Activated naive CD4-positive, alpha-beta T cell (primary cell): ENCODE measurements around the gene SWAP70.

Experiments used
- DNase-seq, 4 experiments: peaks; one replicate each; lab custom pipeline; 2025; lab: John Stamatoyannopoulos, UW

SWAP70 gene

DNA sequence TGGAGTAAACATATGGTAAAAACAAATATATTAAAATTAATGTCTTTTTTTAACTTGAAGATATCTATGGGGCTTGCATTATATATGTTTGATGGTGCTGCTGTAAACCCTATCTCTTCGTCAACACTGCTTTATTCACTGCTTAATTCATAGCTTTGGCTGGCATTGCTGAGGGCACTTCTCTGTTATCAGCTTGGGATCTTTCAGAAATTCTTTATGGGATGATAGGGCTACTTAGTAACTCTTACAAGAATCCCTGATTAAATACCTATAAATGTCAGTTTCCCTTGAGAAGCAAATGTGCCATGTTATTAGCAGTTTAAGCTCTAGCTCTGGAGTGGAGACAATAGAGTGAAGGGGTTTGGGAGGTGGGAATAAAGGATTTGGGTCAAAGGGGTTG lies 112.3 kb downstream of the SWAP70 start:
- no peak for DNase-seq

DNA sequence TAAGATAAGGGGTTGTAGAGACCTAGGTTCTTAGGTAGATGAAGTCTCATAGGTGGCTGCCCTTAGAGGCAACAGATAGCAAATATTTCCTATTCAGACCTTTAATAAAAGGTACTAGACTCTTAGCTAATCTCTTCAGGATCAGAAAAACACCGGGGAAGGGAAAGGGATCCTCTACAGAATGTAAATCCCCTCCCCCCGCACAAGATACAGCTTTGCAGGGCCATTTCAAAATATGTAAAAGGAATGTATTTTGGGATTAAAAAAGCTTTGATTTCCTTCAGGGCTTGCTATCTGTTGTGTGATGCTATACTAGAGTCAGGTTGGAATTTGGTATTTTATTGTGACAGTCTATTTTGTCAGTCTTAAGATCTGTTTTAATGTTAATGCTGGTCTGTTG lies 113.2 kb downstream of the SWAP70 start:
- DNase-seq = no peak

DNA sequence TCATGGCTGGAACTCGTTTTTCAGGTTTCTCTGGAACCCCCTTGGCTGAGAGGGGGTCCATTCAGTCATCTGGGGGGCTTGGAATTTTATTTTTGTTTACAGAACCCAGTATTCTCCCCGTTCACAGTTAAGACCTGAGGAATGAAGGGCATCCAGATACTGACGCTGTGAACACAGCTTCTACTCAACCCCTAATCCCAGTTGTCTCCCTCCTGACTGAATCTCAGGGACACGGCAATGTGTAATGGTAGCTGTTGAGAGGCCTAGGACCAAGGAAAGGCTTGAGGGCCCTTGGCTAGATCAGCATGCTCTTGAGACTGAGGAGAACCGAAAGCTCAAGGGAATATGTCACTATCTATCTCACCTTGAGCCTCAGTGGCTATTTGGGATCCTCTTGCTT lies 113.6 kb downstream of the SWAP70 start:
- DNase-seq = no peak

DNA sequence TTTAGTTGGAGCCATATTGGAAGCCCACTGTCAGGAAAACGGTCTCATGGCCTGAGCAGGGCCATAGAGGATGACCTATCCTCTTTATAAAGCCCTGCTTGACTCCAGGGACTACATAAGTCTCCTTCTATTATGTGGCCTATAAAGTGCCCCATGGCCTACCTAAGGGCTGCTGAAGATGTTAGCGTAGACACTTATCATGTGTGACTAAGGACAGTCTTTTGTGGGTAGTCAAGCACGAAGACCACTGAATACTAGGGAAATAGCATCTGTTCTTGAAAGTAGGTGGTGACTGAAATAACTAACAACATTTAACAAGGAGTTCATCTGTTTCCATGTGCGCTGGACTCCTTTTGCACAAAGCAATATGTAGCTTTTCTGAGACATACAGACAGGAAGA lies 117.1 kb downstream of the SWAP70 start:
- DNase-seq = no peak

DNA sequence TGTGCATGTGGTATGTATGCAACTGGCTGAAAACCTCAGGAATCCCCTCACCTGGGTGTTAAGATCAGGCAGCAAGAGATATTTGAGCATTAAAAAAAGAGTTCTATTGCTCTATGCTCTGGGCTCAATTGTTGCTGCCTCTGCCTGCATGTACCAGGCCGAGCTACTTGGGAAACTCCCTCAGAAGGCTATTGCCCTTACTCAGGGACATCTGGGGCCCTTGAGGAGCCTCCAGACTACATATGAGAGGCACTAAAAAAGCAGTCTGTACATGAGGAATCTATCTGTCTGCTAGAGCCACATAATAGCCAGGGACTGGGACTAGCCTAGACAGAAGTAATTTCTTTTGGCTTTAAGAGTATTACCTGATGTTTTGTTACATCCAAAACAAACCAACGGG lies 120.1 kb downstream of the SWAP70 start:
- no peak for DNase-seq

DNA sequence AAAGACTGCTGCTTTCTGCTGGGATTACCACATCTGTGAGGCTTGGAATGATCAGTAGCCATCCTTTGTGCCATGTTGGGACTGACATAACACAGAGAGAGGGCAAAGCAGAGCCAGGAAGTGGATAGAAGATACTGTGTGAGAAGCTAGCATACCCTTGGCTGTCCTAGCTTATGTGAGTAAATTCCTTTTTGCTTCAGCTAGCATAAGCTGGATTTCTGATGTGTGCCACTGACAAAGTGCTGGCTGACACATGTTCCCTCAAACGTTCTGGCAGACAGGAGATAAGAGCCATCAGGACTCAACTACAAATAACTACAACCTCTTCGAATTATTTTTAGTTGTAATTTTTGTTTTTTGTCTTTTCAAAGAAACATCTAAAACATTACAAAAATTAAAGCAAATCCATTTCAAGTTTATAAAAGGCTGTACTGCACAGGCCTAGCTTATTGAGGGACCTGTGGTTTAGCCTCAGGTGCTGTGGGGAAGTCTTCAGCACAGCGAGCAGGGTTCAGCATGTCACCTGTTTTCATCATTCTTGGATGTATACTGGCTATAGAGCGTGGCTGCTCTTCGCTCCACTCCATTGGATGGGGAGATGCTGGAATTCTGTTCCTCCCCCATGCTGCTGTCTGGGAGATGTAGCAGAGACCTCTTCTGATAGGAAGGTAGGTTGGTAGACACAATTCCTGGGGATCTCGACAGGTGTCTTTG lies 120.9 kb downstream of the SWAP70 start:
- no peak for DNase-seq

DNA sequence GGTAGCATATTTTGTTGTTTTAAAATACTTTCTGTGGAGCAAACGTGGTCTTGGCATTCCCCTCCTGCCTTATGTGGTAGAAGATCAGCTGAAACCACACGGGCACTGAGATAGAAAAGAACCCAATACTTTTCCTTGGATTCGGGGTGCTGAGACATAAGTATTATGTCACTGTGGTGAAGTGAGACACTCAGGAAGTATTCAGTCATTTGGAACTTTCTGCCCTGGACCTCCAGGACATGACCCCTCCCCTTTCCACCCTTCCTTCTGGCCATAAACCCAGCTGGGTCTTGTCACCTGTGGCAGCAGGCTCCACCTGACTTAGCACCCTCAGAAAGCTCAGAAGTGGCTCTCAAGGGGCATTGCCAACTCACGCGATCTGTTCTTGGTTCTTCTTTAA lies 123.4 kb downstream of the SWAP70 start:
- no peak for DNase-seq

DNA sequence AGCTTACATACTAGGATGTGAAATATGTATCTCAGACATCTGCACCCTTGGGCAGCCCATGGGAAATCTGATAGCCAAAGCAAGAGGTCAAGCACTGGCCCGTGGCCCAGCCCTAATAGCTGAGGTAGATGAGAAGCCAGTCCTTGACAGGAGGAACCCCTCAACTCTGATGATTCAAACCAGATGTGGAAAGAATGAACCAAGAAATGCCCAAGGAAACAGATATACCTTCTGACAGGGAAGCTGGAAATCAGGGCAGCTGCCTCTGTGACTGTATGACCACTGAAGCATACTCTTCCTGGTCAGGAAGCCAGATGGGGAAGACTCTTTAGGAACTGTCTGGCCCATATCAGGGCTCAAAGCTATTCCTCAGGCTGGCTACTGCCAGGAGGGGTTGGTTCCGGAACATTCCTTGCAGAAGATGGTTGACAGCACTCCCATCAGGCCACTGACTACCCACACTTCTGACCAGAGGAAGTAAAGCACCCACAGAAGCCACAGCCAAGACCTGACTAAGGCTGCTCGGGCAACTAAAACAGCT lies 124.2 kb downstream of the SWAP70 start:
- DNase-seq = no peak

DNA sequence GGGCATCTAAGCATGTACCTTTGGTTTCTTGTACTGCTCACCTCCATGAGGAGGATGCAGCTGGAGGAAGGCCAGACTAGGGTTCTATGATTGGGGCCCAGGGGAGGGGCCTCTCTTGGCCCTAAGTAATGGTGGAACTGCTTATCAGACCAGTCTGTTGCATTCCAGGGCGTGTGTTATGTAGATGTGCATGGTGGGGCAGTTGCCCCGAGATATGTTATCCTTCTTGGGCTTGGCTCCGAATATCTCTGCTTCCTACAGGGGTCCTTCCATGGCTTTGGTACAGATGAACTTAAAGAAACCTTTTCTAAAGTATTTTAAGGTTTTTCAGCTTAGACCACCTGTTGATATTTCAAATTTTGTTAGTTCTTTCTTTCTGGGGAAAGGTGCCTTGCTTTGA lies 126.0 kb downstream of the SWAP70 start:
- no peak for DNase-seq

DNA sequence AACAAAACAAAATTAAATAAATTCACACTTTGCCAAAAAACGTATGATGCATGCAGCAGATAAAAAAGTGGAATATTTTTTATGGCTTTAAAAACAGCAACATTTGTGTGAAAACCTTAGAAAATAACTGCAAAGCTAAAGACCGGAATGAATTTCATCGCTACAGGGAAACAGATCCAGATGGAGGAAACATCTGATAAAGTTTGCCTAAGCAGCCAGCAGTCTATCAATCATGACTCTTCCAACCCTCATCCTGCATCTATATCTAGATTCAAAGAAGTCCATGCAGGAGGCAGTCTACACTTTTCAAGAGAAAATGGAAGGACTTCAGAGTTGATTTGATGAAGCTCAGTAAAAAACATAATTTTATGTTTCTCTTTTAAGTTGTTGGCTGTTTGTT lies 126.8 kb downstream of the SWAP70 start:
- no peak for DNase-seq

DNA sequence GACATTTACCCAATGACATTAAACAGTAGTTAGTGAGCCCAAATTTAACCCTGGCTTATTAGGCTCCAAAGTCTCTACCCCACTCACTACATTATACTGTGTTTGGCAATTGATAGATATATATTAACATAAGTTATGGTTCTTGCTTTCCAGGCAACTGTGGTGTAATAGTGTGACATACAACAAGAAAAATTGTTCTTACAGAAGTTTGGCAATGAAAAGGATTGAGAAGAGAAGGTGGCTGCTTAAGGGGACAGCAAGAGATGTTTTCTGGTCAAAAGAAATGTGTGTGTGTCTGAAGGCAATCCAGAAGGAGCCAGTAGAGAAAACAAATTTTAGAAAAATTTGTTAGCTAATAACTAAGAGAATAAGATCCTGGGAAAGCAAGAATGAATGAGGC lies 132.4 kb downstream of the SWAP70 start:
- DNase-seq = no peak

DNA sequence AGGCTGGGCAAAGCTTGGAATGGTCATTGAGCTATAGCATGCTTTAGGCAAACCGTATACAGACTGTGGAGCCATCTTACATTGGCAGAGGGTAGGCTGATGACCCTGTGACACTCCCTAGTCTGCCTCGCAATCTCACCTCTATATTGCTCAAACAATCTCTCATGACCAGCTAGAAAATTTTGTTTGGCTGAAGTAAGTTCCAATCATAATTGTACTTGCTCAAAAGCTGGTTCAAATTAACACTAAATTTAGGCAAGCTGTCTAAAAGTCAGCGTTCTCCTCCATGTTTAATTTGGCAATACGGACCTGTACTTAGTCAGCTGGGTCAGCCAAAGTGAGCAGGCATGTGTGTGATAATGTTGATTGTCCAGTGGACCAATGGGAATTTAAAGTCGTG lies 133.0 kb downstream of the SWAP70 start:
- no peak for DNase-seq

DNA sequence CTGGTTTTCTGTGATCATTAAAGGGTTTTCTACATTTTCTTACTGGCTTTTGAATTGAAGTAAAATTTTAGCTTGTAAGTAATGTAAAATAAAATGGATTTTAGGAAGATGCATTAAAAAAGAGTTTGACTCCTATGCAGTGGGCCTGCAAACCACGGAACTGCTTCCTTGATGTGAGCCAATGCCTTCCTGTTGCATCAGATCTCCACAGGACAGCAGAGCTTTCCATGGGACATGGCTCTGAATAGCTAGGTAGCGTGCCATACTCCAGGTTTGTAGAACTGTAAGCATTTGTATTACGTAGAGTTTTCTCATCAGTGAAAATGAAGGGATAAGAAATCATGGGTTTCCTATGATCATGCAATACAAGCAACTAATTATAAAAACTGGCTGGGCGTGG lies 133.4 kb downstream of the SWAP70 start:
- no peak for DNase-seq

DNA sequence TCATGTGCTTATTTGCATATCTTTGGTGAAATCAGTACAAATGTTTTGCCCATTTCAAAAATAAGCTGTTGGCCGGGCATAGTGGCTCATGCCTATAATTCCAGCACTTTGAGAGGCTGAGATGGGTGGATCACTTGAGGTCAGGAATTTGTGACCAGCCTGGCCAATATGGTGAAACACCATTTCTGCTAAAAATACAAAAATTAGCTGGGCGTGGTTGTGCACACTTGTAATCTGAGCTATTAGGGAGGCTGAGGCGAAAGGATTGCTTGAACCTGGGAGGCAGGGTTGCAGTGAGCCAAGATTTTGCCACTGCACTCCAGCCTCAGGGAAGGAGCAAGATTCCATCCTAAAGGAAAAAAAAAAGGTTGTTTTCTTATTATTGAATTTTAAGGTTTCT lies 136.0 kb downstream of the SWAP70 start:
- DNase-seq = no peak

DNA sequence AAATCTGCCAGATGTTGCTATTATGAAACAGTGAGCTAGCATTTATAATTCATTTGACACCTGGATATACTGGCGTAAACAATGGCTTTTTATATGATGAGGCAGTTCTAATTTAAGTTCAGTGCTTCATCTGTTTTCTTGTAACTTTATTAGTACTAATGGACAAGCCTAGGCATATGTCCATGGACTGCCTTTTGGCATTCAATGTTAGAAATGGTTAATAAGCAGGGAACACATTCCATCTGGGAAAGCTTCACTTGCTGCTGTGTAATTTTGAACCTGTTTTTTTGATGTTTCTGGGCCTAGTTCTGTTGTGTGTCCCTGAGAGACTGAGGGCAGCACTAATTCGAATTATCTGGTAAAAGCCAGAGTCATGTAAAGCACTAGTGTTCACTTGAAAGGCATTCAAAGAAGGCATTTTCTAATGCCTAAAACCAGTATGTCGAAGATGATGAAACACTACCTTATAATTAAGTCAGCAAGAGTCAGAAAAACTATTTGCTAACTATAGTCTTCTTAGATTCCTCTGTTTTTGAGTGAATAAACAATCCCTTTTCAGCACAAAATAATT lies 138.5 kb downstream of the SWAP70 start:
- no peak for DNase-seq
